ENCODE results near the gene CIAPIN1. TPM values are rescaled to one million over a fixed set of nuclear protein-coding genes. Genes with fewer than 3 reads are reported as not detected.

Gene CIAPIN1
- total RNA-seq, 1 donor from 2014 or later: 52.3 TPM

DNA sequence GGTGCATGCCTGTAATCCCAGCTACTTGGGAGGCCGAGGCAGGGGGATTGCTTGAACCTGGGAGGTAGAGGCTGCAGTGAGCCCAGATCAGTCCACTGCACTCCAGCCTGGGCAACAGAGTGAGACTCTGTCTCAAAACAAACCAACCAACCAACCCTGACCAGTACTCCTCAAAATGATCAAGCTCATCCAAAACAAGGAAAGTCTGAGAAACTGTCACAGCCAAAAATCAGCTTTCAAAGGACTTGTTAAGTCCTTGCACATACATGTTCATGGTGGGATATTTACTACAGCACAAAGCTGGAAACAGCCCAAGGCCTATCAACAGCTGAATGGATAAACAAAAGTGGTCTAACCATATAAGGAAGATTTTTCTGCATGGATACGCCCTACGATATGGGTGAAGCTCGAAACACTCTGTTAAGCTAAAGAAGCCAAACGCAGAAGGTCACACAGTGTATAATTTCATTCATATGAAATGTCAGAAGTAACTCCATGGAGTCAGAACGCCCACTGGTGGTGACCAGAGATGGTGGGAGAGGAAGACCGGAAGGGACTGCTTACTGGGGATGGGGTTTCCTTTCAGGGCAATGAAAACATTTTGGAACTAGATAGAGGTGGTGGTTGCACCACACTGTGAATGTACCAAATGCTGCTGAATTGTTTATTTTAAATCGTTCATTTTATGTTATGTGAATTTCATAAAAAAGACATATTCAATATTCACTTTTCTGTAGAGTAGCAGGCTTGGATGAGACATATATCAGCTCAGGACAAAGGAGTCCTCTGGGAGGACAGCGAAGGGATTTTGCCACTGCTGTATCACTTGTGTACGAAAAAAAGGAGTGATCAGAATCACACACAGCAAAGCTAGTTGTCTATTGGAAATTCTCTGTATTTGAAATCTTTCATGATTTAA, 24.9 kb downstream of the CIAPIN1 start:
- ChIA-PET POLR2A (interaction anchor here (1.0 kb wide), 1 partner anchor 123 kb away, joined by 4 read pairs; no protein-coding TSS in a partner anchor), CTCF (interaction anchor here (0.6 to 1.4 kb wide), 5 partner anchors 99 to 338 kb away, joined by 3 to 7 read pairs (median 3); no protein-coding TSS in a partner anchor)
- DNase-seq (no peak), ATAC-seq (ENCODE audit: low read depth) (peak; percentile 29)
- Mint-ChIP-seq H3K9me3 (no peaks in the 10 kb centered on the region), H3K36me3 (ENCODE audit: low read depth) (peaks cover 6% of the 10 kb centered on the region), H3K27me3 (no peaks in the 10 kb centered on the region), H3K27ac (no peak overlapping the region), H3K4me1 (peaks cover 14% of the 10 kb centered on the region), H3K4me3 (no peak overlapping the region)
- TF ChIP-seq, protein P1, sequence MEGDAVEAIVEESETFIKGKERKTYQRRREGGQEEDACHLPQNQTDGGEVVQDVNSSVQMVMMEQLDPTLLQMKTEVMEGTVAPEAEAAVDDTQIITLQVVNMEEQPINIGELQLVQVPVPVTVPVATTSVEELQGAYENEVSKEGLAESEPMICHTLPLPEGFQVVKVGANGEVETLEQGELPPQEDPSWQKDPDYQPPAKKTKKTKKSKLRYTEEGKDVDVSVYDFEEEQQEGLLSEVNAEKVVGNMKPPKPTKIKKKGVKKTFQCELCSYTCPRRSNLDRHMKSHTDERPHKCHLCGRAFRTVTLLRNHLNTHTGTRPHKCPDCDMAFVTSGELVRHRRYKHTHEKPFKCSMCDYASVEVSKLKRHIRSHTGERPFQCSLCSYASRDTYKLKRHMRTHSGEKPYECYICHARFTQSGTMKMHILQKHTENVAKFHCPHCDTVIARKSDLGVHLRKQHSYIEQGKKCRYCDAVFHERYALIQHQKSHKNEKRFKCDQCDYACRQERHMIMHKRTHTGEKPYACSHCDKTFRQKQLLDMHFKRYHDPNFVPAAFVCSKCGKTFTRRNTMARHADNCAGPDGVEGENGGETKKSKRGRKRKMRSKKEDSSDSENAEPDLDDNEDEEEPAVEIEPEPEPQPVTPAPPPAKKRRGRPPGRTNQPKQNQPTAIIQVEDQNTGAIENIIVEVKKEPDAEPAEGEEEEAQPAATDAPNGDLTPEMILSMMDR (IDR thresholded peaks at IDR 0.05): no peak
- intact Hi-C loops (cut with micrococcal nuclease): no loop called here

GRCh38 chr16:57419506-57419905, 27.7 kb downstream of the CIAPIN1 start:
- ATAC-seq (ENCODE audit: low read depth) (no peak), DNase-seq (no peak)
- Mint-ChIP-seq H3K4me3 (no peak overlapping the region), H3K4me1 (peaks cover 34% of the 10 kb centered on the region), H3K9me3 (no peaks in the 10 kb centered on the region), H3K27ac (peak overlapping the region; percentile 76), H3K36me3 (ENCODE audit: low read depth) (no peaks in the 10 kb centered on the region), H3K27me3 (no peaks in the 10 kb centered on the region)
- TF ChIP-seq, protein P1 (IDR thresholded peaks at IDR 0.05): no peak
- intact Hi-C loops (cut with micrococcal nuclease): loop anchor here (1.0 to 10.0 kb wide), 8 partner anchors 100 to 586 kb away; partner anchors contain the start of genes ARL2BP, CETP, KATNB1 and PSME3IP1
- ChIA-PET POLR2A (interaction anchor here (3.2 kb wide), 1 partner anchor 101 kb away, joined by 16 read pairs; no protein-coding TSS in a partner anchor), CTCF (interaction anchor here (0.9 to 5.6 kb wide), 6 partner anchors 22 to 582 kb away, joined by 3 to 215 read pairs (median 6); partner anchors contain the start of gene USB1)

DNA sequence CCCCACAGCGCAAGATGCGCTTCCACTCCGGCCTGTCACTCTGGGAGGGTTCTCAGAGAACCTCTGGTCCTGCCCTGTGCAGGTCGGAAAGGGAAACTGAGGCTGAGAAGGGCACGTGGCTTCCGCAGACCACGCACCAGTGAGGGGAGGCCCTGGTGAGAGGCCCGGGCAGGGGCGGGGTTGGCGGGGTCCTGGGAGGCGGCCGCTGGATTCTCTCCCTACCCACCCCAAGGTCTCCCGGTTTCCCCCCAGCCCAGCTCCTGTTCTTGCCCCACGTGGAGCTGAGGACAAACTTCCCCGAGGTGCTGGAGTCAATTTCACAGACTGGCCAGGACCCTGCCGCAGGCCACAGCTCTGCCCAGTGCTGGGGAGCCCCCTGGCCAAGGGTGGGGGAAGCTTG, 31.1 kb downstream of the CIAPIN1 start:
- Mint-ChIP-seq H3K4me1 (peaks cover 67% of the 10 kb centered on the region), H3K27me3 (no peaks in the 10 kb centered on the region), H3K27ac (peak overlapping the region; percentile 50), H3K4me3 (peak overlapping the region; percentile 15), H3K36me3 (ENCODE audit: low read depth) (no peaks in the 10 kb centered on the region), H3K9me3 (no peaks in the 10 kb centered on the region)
- TF ChIP-seq, protein P1 (IDR thresholded peaks at IDR 0.05): no peak
- CTCF ChIA-PET: interaction anchor here (0.7 to 5.6 kb wide), 17 partner anchors 16 to 623 kb away, joined by 3 to 215 read pairs (median 4); no protein-coding TSS in a partner anchor
- intact Hi-C loops (cut with micrococcal nuclease): loop anchor here (2.0 to 10.0 kb wide), 3 partner anchors 319 to 451 kb away; partner anchors contain the start of genes CETP and KATNB1
- POLR2A ChIA-PET: interaction anchor here (0.6 to 3.6 kb wide), 8 partner anchors 28 to 350 kb away, joined by 3 to 63 read pairs (median 6); no protein-coding TSS in a partner anchor
- ATAC-seq (ENCODE audit: low read depth) (no peak), DNase-seq (no peak)

DNA sequence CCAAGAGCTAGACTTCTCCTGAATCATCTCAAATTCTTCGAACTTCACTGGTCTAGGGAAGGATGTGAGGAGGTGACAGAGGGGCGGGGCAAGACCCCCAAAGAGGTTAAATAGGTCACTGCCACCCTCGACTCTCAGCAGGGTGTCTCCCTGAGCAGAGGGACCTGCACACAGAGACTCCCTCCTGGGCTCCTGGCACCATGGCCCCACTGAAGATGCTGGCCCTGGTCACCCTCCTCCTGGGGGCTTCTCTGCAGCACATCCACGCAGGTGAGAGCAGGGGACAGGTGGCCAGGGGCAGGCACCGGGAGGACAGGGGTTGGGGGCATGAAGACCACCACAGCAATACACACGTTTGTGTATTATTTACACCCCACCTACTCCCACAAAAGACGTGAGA, 33.5 kb downstream of the CIAPIN1 start:
- ChIA-PET POLR2A (interaction anchor here (0.8 to 3.7 kb wide), 16 partner anchors 13 to 228 kb away, joined by 3 to 22 read pairs (median 8); partner anchors contain the start of genes CIAPIN1, COQ9, POLR2C and PSME3IP1), CTCF (interaction anchor here (0.6 to 1.7 kb wide), 6 partner anchors 26 to 234 kb away, joined by 3 to 15 read pairs (median 3); partner anchors contain the start of gene ARL2BP)
- H3K4me3 Mint-ChIP-seq: peak overlapping the region; percentile 69
- H3K27me3 Mint-ChIP-seq: no peaks in the 10 kb centered on the region
- H3K27ac Mint-ChIP-seq: peak overlapping the region; percentile 81
- H3K36me3 Mint-ChIP-seq (ENCODE audit: low read depth): no peaks in the 10 kb centered on the region
- ATAC-seq (ENCODE audit: low read depth): peak; percentile 28
- intact Hi-C loops (cut with micrococcal nuclease): loop anchor here (1.0 to 10.0 kb wide), 10 partner anchors 13 to 449 kb away; partner anchors contain the start of genes CCL22, CETP and KATNB1
- H3K4me1 Mint-ChIP-seq: peaks cover 71% of the 10 kb centered on the region
- DNase-seq: no peak
- TF ChIP-seq, protein P1 (IDR thresholded peaks at IDR 0.05): no peak
- no peaks in the 10 kb centered on the region for H3K9me3 Mint-ChIP-seq

Measured in activated B cell treated with CpG ODN at 0.5 μM for 24 hours (primary cell).